Activated gamma-delta T cell treated with anti-CD3 and anti-CD28 coated beads, Interleukin-2, amount 50 U/mL, for 16 hours (primary cell): ENCODE measurements around the gene MUC21.

Experiments
- DNase-seq: peaks from one replicate; pipeline ENCODE4 v3.0.0-alpha.2; 2020; ENCODE audit warnings: low read depth

MUC21 gene

GRCh38 chr6:30983439-30983838 lies at the start of gene MUC21:
TSS of gene MUC21 (plus strand) at chr6:30983718. CDS start at chr6:30983959, 241 bp downstream.
- no peak for DNase-seq

GRCh38 chr6:30935018-30935417 lies 48.5 kb upstream of the MUC21 start:
- no peak for DNase-seq

GRCh38 chr6:30937265-30937664 lies 46.3 kb upstream of the MUC21 start:
- no peak for DNase-seq

GRCh38 chr6:30938730-30939129 lies 44.8 kb upstream of the MUC21 start:
- DNase-seq = no peak

GRCh38 chr6:30939473-30939872 lies 44.0 kb upstream of the MUC21 start:
- DNase-seq = no peak

GRCh38 chr6:30940361-30940986 lies 43.0 kb upstream of the MUC21 start, which contains the start of gene MUCL3:
TSS of gene MUCL3 (plus strand) at chr6:30940973. CDS start at chr6:30941000, 27 bp downstream.
- DNase-seq = no peak

GRCh38 chr6:30942338-30943060 lies 41.0 kb upstream of the MUC21 start:
- no peak for DNase-seq

GRCh38 chr6:30944051-30944450 lies 39.5 kb upstream of the MUC21 start:
- no peak for DNase-seq

GRCh38 chr6:30945281-30945680 lies 38.2 kb upstream of the MUC21 start:
- DNase-seq = no peak

GRCh38 chr6:30947231-30947630 lies 36.3 kb upstream of the MUC21 start:
- no peak for DNase-seq

GRCh38 chr6:30948811-30949210 lies 34.7 kb upstream of the MUC21 start:
- no peak for DNase-seq

GRCh38 chr6:30951907-30952469 lies 31.5 kb upstream of the MUC21 start:
- DNase-seq = no peak

GRCh38 chr6:30954631-30955366 lies 28.7 kb upstream of the MUC21 start:
- DNase-seq = no peak

- peak; percentile 65 for DNase-seq
These were observed 28.0 kb upstream of the MUC21 start for GRCh38 chr6:30955367-30956042.

- no peak for DNase-seq
These were observed 25.8 kb upstream of the MUC21 start for GRCh38 chr6:30957716-30958115.

GRCh38 chr6:30960907-30961673 lies 22.4 kb upstream of the MUC21 start:
- no peak for DNase-seq

GRCh38 chr6:30962716-30963115 lies 20.8 kb upstream of the MUC21 start:
- no peak for DNase-seq

- no peak for DNase-seq
These were observed 19.9 kb upstream of the MUC21 start for GRCh38 chr6:30963641-30964040.

GRCh38 chr6:30964075-30964474 lies 19.4 kb upstream of the MUC21 start:
- DNase-seq = no peak

GRCh38 chr6:30965140-30965601 lies 18.3 kb upstream of the MUC21 start:
- no peak for DNase-seq

GRCh38 chr6:30966154-30966553 lies 17.4 kb upstream of the MUC21 start:
- no peak for DNase-seq
